Stimulated activated naive B cell treated with anti-CD40 and anti-IgM and Interleukin-4, amounts not matched to agents 10 μg/mL and 1 μg/mL and 100 μg/mL, for 72 hours (primary cell): ENCODE measurements around the gene USP5.

Experiments
- ATAC-seq, 2 donors: fragments of 150-1000 bp; cut with Tn5 transposase; replicated peaks; 2 replicates each; pipeline ENCODE4 v1.10.0; 2021; ENCODE audit warnings: moderate library complexity in 1 of 2
- DNase-seq: peaks from one replicate; pipeline ENCODE4 v3.0.0; 2021
- H3K27ac Mint-ChIP-seq: one replicate; pipeline ENCODE4 v1.8.0; 2022; ENCODE audit warnings: mild to moderate bottlenecking, mixed read lengths
- H3K27me3 Mint-ChIP-seq, 2 donors: one replicate each; pipeline ENCODE4 v1.8.0; 2022; ENCODE audit warnings: mixed read lengths in 2 of 2
- H3K36me3 Mint-ChIP-seq, 2 donors: one replicate each; pipeline ENCODE4 v1.8.0; 2022; ENCODE audit warnings: mixed read lengths in 2 of 2, mild to moderate bottlenecking in 1 of 2
- H3K4me1 Mint-ChIP-seq, 2 donors: one replicate each; pipeline ENCODE4 v1.8.0; 2022; ENCODE audit warnings: mixed read lengths in 2 of 2, mild to moderate bottlenecking in 1 of 2
- H3K4me3 Mint-ChIP-seq, 2 donors: one replicate each; pipeline ENCODE4 v1.8.0; 2022; ENCODE audit warnings: mild to moderate bottlenecking in 2 of 2, mixed read lengths in 2 of 2, moderate library complexity in 1 of 2
- H3K9me3 Mint-ChIP-seq, 2 donors: one replicate each; pipeline ENCODE4 v1.8.0; 2022; ENCODE audit warnings: mixed read lengths in 2 of 2, mild to moderate bottlenecking in 1 of 2

Gene USP5

GRCh38 chr12:6851921-6852650 is at the start of gene USP5:
Gene USP5, plus strand, starts transcription at chr12:6852150. Its CDS starts 30 bp downstream, at chr12:6852180.
- H3K27me3 Mint-ChIP-seq, result no peaks in the 10 kb centered on the region
- no peaks in the 10 kb centered on the region for H3K9me3 Mint-ChIP-seq
- H3K36me3 Mint-ChIP-seq, result peaks cover 12 to 18% of the 10 kb centered on the region in 2 donors
- DNase-seq, result peak; percentile 99
- H3K27ac Mint-ChIP-seq, result peak within 1 kb of the TSS; percentile 97
- H3K4me1 Mint-ChIP-seq, result peaks cover 37 to 62% of the 10 kb centered on the region in 2 donors
- peak; percentile 81 to 84 for ATAC-seq
- H3K4me3 Mint-ChIP-seq, result peak within 1 kb of the TSS; percentile 87 to 92

GRCh38 chr12:6807170-6807569 is 44.8 kb upstream of the USP5 start:
- DNase-seq (no peak), ATAC-seq (no peak)
- peaks cover 10 to 14% of the 10 kb centered on the region in 2 donors for H3K4me1 Mint-ChIP-seq
- H3K27me3 Mint-ChIP-seq, result peaks cover 10 to 31% of the 10 kb centered on the region in 2 donors
- no peak overlapping the region for H3K27ac Mint-ChIP-seq
- no peaks in the 10 kb centered on the region for H3K36me3 Mint-ChIP-seq
- H3K9me3 Mint-ChIP-seq, result no peaks in the 10 kb centered on the region
- no peak overlapping the region for H3K4me3 Mint-ChIP-seq

GRCh38 chr12:6809056-6809455 is 42.9 kb upstream of the USP5 start:
- DNase-seq (no peak), ATAC-seq (no peak)
- H3K4me3 Mint-ChIP-seq, result no peak overlapping the region
- H3K27me3 Mint-ChIP-seq, result peaks cover 13 to 31% of the 10 kb centered on the region in 2 donors
- no peaks in the 10 kb centered on the region for H3K36me3 Mint-ChIP-seq
- peaks cover 17 to 22% of the 10 kb centered on the region in 2 donors for H3K4me1 Mint-ChIP-seq
- H3K27ac Mint-ChIP-seq, result no peak overlapping the region
- no peaks in the 10 kb centered on the region for H3K9me3 Mint-ChIP-seq

- H3K36me3 Mint-ChIP-seq, result no peaks in the 10 kb centered on the region
- DNase-seq, result no peak
- H3K27ac Mint-ChIP-seq, result peak overlapping the region; percentile 11
- H3K4me3 Mint-ChIP-seq, result no peak overlapping the region
- H3K9me3 Mint-ChIP-seq, result no peaks in the 10 kb centered on the region
- no peak for ATAC-seq
- H3K4me1 Mint-ChIP-seq, result peaks cover 17 to 22% of the 10 kb centered on the region in 2 donors
- H3K27me3 Mint-ChIP-seq, result peaks cover 20 to 43% of the 10 kb centered on the region in 2 donors
Observed at GRCh38 chr12:6810758-6811157, 41.2 kb upstream of the USP5 start.

- DNase-seq (no peak), ATAC-seq (no peak)
- H3K27me3 Mint-ChIP-seq, result peaks cover 28 to 45% of the 10 kb centered on the region in 2 donors
- no peak overlapping the region for H3K4me3 Mint-ChIP-seq
- H3K36me3 Mint-ChIP-seq, result no peaks in the 10 kb centered on the region
- H3K9me3 Mint-ChIP-seq, result no peaks in the 10 kb centered on the region
- H3K4me1 Mint-ChIP-seq, result peaks cover 17 to 22% of the 10 kb centered on the region in 2 donors
- H3K27ac Mint-ChIP-seq, result no peak overlapping the region
Observed at GRCh38 chr12:6813363-6813762, 38.6 kb upstream of the USP5 start.

GRCh38 chr12:6816598-6816997 is 35.4 kb upstream of the USP5 start:
- H3K9me3 Mint-ChIP-seq, result no peaks in the 10 kb centered on the region
- no peak overlapping the region for H3K4me3 Mint-ChIP-seq
- no peak overlapping the region for H3K27ac Mint-ChIP-seq
- H3K27me3 Mint-ChIP-seq, result peaks cover 35 to 62% of the 10 kb centered on the region in 2 donors
- no peak for DNase-seq
- H3K4me1 Mint-ChIP-seq, result peaks cover 13 to 18% of the 10 kb centered on the region in 2 donors
- ATAC-seq, result no peak
- H3K36me3 Mint-ChIP-seq, result peaks cover 0 to 1% of the 10 kb centered on the region in 2 donors

GRCh38 chr12:6817098-6817497 is 34.9 kb upstream of the USP5 start:
- Mint-ChIP-seq H3K4me1 (peaks cover 16 to 21% of the 10 kb centered on the region in 2 donors), H3K27ac (no peak overlapping the region), H3K9me3 (no peaks in the 10 kb centered on the region), H3K4me3 (no peak overlapping the region), H3K36me3 (peaks cover 0 to 1% of the 10 kb centered on the region in 2 donors), H3K27me3 (peaks cover 38 to 66% of the 10 kb centered on the region in 2 donors)
- DNase-seq (no peak), ATAC-seq (no peak)

GRCh38 chr12:6817662-6818157 is 34.2 kb upstream of the USP5 start:
- Mint-ChIP-seq H3K4me1 (peaks cover 12 to 18% of the 10 kb centered on the region in 2 donors), H3K27me3 (peaks cover 44 to 72% of the 10 kb centered on the region in 2 donors), H3K9me3 (no peaks in the 10 kb centered on the region), H3K4me3 (no peak overlapping the region), H3K27ac (no peak overlapping the region), H3K36me3 (peaks cover 0 to 1% of the 10 kb centered on the region in 2 donors)
- ATAC-seq (no peak), DNase-seq (no peak)

- Mint-ChIP-seq H3K9me3 (no peaks in the 10 kb centered on the region), H3K27me3 (peaks cover 49 to 77% of the 10 kb centered on the region in 2 donors), H3K36me3 (peaks cover 0 to 1% of the 10 kb centered on the region in 2 donors), H3K4me3 (no peak overlapping the region), H3K4me1 (peaks cover 13 to 16% of the 10 kb centered on the region in 2 donors), H3K27ac (no peak overlapping the region)
- DNase-seq (no peak), ATAC-seq (no peak)
Observed at GRCh38 chr12:6818222-6818621, 33.7 kb upstream of the USP5 start.

GRCh38 chr12:6818645-6819044 is 33.3 kb upstream of the USP5 start:
- Mint-ChIP-seq H3K36me3 (peaks cover 0 to 1% of the 10 kb centered on the region in 2 donors), H3K4me3 (no peak overlapping the region), H3K27me3 (peaks cover 53 to 81% of the 10 kb centered on the region in 2 donors), H3K4me1 (peaks cover 13 to 16% of the 10 kb centered on the region in 2 donors), H3K9me3 (no peaks in the 10 kb centered on the region), H3K27ac (no peak overlapping the region)
- ATAC-seq (no peak), DNase-seq (no peak)

- H3K27me3 Mint-ChIP-seq, result peaks cover 53 to 82% of the 10 kb centered on the region in 2 donors
- DNase-seq (no peak), ATAC-seq (no peak)
- H3K4me1 Mint-ChIP-seq, result peaks cover 13 to 16% of the 10 kb centered on the region in 2 donors
- H3K36me3 Mint-ChIP-seq, result peaks cover 0 to 1% of the 10 kb centered on the region in 2 donors
- no peak overlapping the region for H3K4me3 Mint-ChIP-seq
- no peak overlapping the region for H3K27ac Mint-ChIP-seq
- no peaks in the 10 kb centered on the region for H3K9me3 Mint-ChIP-seq
Observed at GRCh38 chr12:6819106-6820030, 32.6 kb upstream of the USP5 start.

GRCh38 chr12:6820166-6820565 is 31.8 kb upstream of the USP5 start:
- Mint-ChIP-seq H3K9me3 (no peaks in the 10 kb centered on the region), H3K27ac (no peak overlapping the region), H3K36me3 (peaks cover 0 to 1% of the 10 kb centered on the region in 2 donors), H3K4me3 (no peak overlapping the region), H3K4me1 (peaks cover 13 to 16% of the 10 kb centered on the region in 2 donors), H3K27me3 (peaks cover 58 to 82% of the 10 kb centered on the region in 2 donors)
- DNase-seq, result no peak
- no peak for ATAC-seq

- peaks cover 0 to 1% of the 10 kb centered on the region in 2 donors for H3K36me3 Mint-ChIP-seq
- ATAC-seq (no peak), DNase-seq (no peak)
- peaks cover 18 to 21% of the 10 kb centered on the region in 2 donors for H3K4me1 Mint-ChIP-seq
- H3K27ac Mint-ChIP-seq, result no peak within 1 kb of the TSS
- peak within 1 kb of the TSS; percentile 39 to 43 for H3K4me3 Mint-ChIP-seq
- H3K9me3 Mint-ChIP-seq, result no peaks in the 10 kb centered on the region
- peaks cover 64 to 89% of the 10 kb centered on the region in 2 donors for H3K27me3 Mint-ChIP-seq
Observed at GRCh38 chr12:6821591-6822425, 30.1 kb upstream of the USP5 start, which contains the start of gene GPR162. Gene GPR162, plus strand, starts transcription at chr12:6821821. Its CDS starts 2,078 bp downstream, at chr12:6823899.
